ENCODE measurements around the gene CLASP1. TPM values are rescaled to one million over a fixed set of nuclear protein-coding genes. Genes with fewer than 3 reads are reported as not detected.

CLASP1 gene
- total RNA-seq, 2 donors from 2014 or later = 87.0 to 88.3 TPM

DNA sequence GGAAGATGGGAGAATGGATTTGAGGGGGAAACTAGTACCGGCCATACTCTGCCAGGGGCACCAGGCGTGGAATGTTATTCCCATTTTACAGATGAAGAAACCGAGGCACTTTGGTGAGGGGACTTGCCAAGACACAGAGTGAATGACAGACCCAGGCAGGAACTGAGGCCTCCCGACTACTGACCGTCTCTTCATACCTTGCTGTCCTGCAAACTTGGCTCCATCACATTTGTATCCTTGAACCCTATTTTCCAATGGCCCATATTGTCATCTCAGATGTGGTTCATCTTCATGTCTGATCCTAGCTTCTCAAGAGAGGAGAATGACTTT is 358.0 kb downstream of the CLASP1 start:
- Mint-ChIP-seq H3K4me3 (no peak overlapping the region), H3K27me3 (ENCODE audit: insufficient read depth) (peaks cover 11% of the 10 kb centered on the region), H3K36me3 (ENCODE audit: low read depth) (no peaks in the 10 kb centered on the region), H3K27ac (no peak overlapping the region), H3K4me1 (no peaks in the 10 kb centered on the region), H3K9me3 (no peaks in the 10 kb centered on the region)
- no peaks in the 10 kb centered on the region for H3K36me3 ChIP-seq (ENCODE audit: control insufficient read depth, insufficient read depth, low read length)
- no peak overlapping the region for H3K9ac ChIP-seq (ENCODE audit: extremely low read depth, low read length, poor library complexity, severe bottlenecking)
- TF ChIP-seq, protein P1, sequence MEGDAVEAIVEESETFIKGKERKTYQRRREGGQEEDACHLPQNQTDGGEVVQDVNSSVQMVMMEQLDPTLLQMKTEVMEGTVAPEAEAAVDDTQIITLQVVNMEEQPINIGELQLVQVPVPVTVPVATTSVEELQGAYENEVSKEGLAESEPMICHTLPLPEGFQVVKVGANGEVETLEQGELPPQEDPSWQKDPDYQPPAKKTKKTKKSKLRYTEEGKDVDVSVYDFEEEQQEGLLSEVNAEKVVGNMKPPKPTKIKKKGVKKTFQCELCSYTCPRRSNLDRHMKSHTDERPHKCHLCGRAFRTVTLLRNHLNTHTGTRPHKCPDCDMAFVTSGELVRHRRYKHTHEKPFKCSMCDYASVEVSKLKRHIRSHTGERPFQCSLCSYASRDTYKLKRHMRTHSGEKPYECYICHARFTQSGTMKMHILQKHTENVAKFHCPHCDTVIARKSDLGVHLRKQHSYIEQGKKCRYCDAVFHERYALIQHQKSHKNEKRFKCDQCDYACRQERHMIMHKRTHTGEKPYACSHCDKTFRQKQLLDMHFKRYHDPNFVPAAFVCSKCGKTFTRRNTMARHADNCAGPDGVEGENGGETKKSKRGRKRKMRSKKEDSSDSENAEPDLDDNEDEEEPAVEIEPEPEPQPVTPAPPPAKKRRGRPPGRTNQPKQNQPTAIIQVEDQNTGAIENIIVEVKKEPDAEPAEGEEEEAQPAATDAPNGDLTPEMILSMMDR (conservative IDR thresholded peaks at IDR 0.05) = no peak
- 92 to 97% methylated on average over 5 of the region's 5 CpGs for WGBS, 2 experiments (ENCODE audit: insufficient coverage in 1 of 2, insufficient read length in 1 of 2)
- H3K4me1 ChIP-seq (ENCODE audit: control insufficient read depth, insufficient read depth, low read length) = no peaks in the 10 kb centered on the region
- DNase-seq = no peak
- H3K4me3 ChIP-seq (ENCODE audit: low read length) = no peak overlapping the region
- H3K9me3 ChIP-seq (ENCODE audit: control insufficient read depth, low read length) = no peaks in the 10 kb centered on the region
- H3K27me3 ChIP-seq (ENCODE audit: control insufficient read depth, insufficient read depth, low read length, poor library complexity, severe bottlenecking) = peaks cover 4% of the 10 kb centered on the region
- H3K27ac ChIP-seq (ENCODE audit: low read depth, low read length) = no peak overlapping the region

- no peak overlapping the region for H3K27ac Mint-ChIP-seq
- Histone ChIP-seq H3K36me3 (ENCODE audit: control insufficient read depth, insufficient read depth, low read length) (no peaks in the 10 kb centered on the region), H3K9me3 (ENCODE audit: control insufficient read depth, low read length) (no peaks in the 10 kb centered on the region), H3K9ac (ENCODE audit: extremely low read depth, low read length, poor library complexity, severe bottlenecking) (no peak overlapping the region), H3K27me3 (ENCODE audit: control insufficient read depth, insufficient read depth, low read length, poor library complexity, severe bottlenecking) (peaks cover 21% of the 10 kb centered on the region), H3K27ac (ENCODE audit: low read depth, low read length) (no peak overlapping the region), H3K4me3 (ENCODE audit: low read length) (no peak overlapping the region), H3K4me1 (ENCODE audit: control insufficient read depth, insufficient read depth, low read length) (no peaks in the 10 kb centered on the region)
- TF ChIP-seq, protein P1 (conservative IDR thresholded peaks at IDR 0.05) = no peak
- no peaks in the 10 kb centered on the region for H3K9me3 Mint-ChIP-seq
- H3K4me1 Mint-ChIP-seq = peaks cover under 1% of the 10 kb centered on the region
- WGBS, 2 experiments (ENCODE audit: insufficient coverage in 1 of 2, insufficient read length in 1 of 2) = 91 to 98% methylated on average over 5 of the region's 5 CpGs
- no peak overlapping the region for H3K4me3 Mint-ChIP-seq
- no peaks in the 10 kb centered on the region for H3K36me3 Mint-ChIP-seq (ENCODE audit: low read depth)
- peaks cover 18% of the 10 kb centered on the region for H3K27me3 Mint-ChIP-seq (ENCODE audit: insufficient read depth)
- DNase-seq = no peak
These were observed 360.0 kb downstream of the CLASP1 start for GRCh38 chr2:121289271-121289670.

DNA sequence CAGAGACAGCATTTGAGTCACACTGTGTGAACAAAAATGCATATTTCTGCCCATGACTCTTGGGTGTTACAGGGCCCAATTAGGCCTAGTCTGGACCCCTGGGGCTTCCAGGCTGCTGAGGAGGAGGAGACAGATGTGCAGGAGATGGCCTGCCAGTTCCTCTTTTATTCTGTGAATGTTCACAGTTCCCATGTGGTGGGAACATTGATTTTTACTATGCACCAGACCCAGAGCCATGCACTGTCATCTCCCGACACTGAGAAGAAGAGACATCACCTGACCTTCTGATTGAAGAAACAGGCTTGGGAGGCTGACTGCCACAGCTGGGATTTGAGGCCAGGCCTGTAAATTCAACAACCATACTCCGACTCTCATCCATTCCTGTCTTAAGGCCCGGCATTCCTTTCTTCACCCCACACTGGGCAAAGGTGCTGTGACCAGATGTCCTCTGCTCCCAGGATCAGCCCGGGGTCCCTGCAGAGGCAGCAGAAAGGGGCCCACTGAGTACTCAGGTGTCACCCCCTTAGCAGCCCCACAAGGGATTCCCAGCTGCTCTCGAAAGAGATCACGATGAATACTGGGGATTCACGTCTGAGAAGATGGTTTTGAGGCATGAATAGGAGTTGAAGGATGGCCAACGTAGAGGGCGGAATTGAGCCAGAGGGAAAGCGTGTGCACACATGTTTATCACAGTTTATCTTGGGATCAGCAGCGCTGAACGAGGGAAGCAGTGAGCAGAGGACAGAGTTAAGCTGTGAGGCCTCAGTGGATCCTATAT is 360.6 kb downstream of the CLASP1 start:
- peaks cover 28% of the 10 kb centered on the region for H3K27me3 ChIP-seq (ENCODE audit: control insufficient read depth, insufficient read depth, low read length, poor library complexity, severe bottlenecking)
- Mint-ChIP-seq H3K36me3 (ENCODE audit: low read depth) (no peaks in the 10 kb centered on the region), H3K27me3 (ENCODE audit: insufficient read depth) (peaks cover 24% of the 10 kb centered on the region), H3K27ac (no peak overlapping the region), H3K4me3 (no peak overlapping the region), H3K9me3 (no peaks in the 10 kb centered on the region), H3K4me1 (peaks cover 6% of the 10 kb centered on the region)
- H3K36me3 ChIP-seq (ENCODE audit: control insufficient read depth, insufficient read depth, low read length) = no peaks in the 10 kb centered on the region
- TF ChIP-seq, protein P1 (conservative IDR thresholded peaks at IDR 0.05) = no peak
- H3K27ac ChIP-seq (ENCODE audit: low read depth, low read length) = no peak overlapping the region
- DNase-seq = no peak
- H3K4me1 ChIP-seq (ENCODE audit: control insufficient read depth, insufficient read depth, low read length) = no peaks in the 10 kb centered on the region
- WGBS, 2 experiments (ENCODE audit: insufficient coverage in 1 of 2, insufficient read length in 1 of 2) = 90 to 95% methylated on average over 11 to 12 of the region's 12 CpGs
- H3K9ac ChIP-seq (ENCODE audit: extremely low read depth, low read length, poor library complexity, severe bottlenecking) = no peak overlapping the region
- no peaks in the 10 kb centered on the region for H3K9me3 ChIP-seq (ENCODE audit: control insufficient read depth, low read length)
- no peak overlapping the region for H3K4me3 ChIP-seq (ENCODE audit: low read length)
